ENCODE results near the gene COX18. TPM values are rescaled to one million over a fixed set of nuclear protein-coding genes. Genes with fewer than 3 reads are reported as not detected.
A peak's percentile ranks its signal among the peaks of the same experiment; 100 is the strongest.

COX18 gene
- total and polyA plus RNA-seq, 12 donors = 8.3 to 59.5 (median 28.5) TPM

- Histone ChIP-seq H3K36me3 (replicated peaks in 1 of 2) (peaks cover 0 to 53% of the 10 kb centered on the region in 2 donors), H3K4me1 (replicated peaks in 1 of 2) (no peaks in the 10 kb centered on the region), H3K9me3 (replicated peaks in 1 of 3) (no peaks in the 10 kb centered on the region), H3K27me3 (no peaks in the 10 kb centered on the region), H3K27ac (no peak overlapping the region), H3K4me3 (no peak overlapping the region)
- no peak for TF ChIP-seq POLR2A (IDR thresholded peaks at IDR 0.05)
- no peak for TF ChIP-seq CTCF (IDR thresholded peaks at IDR 0.05)
- WGBS, 4 donors = 66 to 95% (median 88%) methylated on average over 2 of the region's 2 CpGs
- intact Hi-C loops (cut with DNase I) = no loop called here
- no peak for DNase-seq
Observed at GRCh38 chr4:73055241-73055897, 14.1 kb downstream of the COX18 start.

- 81 to 92% (median 83%) methylated on average over 2 of the region's 2 CpGs for WGBS, 4 donors
- Histone ChIP-seq H3K36me3 (replicated peaks in 1 of 2) (peaks cover 0 to 39% of the 10 kb centered on the region in 2 donors), H3K4me1 (replicated peaks in 1 of 2) (no peaks in the 10 kb centered on the region)
Observed at GRCh38 chr4:73053974-73054480, 15.5 kb downstream of the COX18 start.

GRCh38 chr4:73053076-73053475 lies 16.4 kb downstream of the COX18 start:
- 59 to 62% (median 61%) methylated on average over 5 of the region's 5 CpGs for WGBS, 4 donors
- DNase-seq = peak in 1 of 7 donors; percentile 14
- TF ChIP-seq POLR2A (IDR thresholded peaks at IDR 0.05) (no peak), CTCF (IDR thresholded peaks at IDR 0.05) (no peak)
- Histone ChIP-seq H3K4me1 (replicated peaks in 1 of 2) (no peaks in the 10 kb centered on the region), H3K9me3 (replicated peaks in 1 of 3) (no peaks in the 10 kb centered on the region), H3K4me3 (no peak overlapping the region), H3K36me3 (replicated peaks in 1 of 2) (peaks cover 0 to 30% of the 10 kb centered on the region in 2 donors), H3K27me3 (no peaks in the 10 kb centered on the region), H3K27ac (no peak overlapping the region)
- intact Hi-C loops (cut with DNase I) = no loop called here

More at GRCh38 chr4:73053974-73054480, 15.5 kb downstream of the COX18 start:
- Histone ChIP-seq H3K27me3 (no peaks in the 10 kb centered on the region), H3K27ac (no peak overlapping the region), H3K4me3 (no peak overlapping the region), H3K9me3 (replicated peaks in 1 of 3) (no peaks in the 10 kb centered on the region)
- no peak for TF ChIP-seq POLR2A (IDR thresholded peaks at IDR 0.05)
- TF ChIP-seq CTCF (IDR thresholded peaks at IDR 0.05) = no peak
- intact Hi-C loops (cut with DNase I) = no loop called here
- no peak for DNase-seq

- intact Hi-C loops (cut with DNase I) = no loop called here
- H3K4me3 ChIP-seq = no peak overlapping the region
- TF ChIP-seq POLR2A (IDR thresholded peaks at IDR 0.05) = no peak
- no peak for TF ChIP-seq CTCF (IDR thresholded peaks at IDR 0.05)
- no peaks in the 10 kb centered on the region for H3K9me3 ChIP-seq (replicated peaks in 1 of 3)
- 97 to 100% (median 100%) methylated on average over 1 of the region's 1 CpG for WGBS, 4 donors
- peaks cover 0 to 15% of the 10 kb centered on the region in 2 donors for H3K36me3 ChIP-seq (replicated peaks in 1 of 2)
- no peak for DNase-seq
- no peak overlapping the region for H3K27ac ChIP-seq
- no peaks in the 10 kb centered on the region for H3K4me1 ChIP-seq (replicated peaks in 1 of 2)
- H3K27me3 ChIP-seq = no peaks in the 10 kb centered on the region
Observed at GRCh38 chr4:73051625-73052024, 17.9 kb downstream of the COX18 start.
